HG02798 (cell line): ENCODE measurements around the gene MXI1.
"Not testable (repeated sequence)": the region's sequence is repeated elsewhere in the genome, so short reads cannot be mapped to it uniquely, and the experiment has no call there.

Source experiments
- ATAC-seq: cut with Tn5 transposase; IDR thresholded peaks from one replicate; pipeline ENCODE4 v1.9.1; 2021; ENCODE audit warnings: mild to moderate bottlenecking; ENCODE audit not compliant: unreplicated experiment, poor library complexity

The MXI1 gene

GRCh38 chr10:110306452-110306768 lies 99.0 kb downstream of the MXI1 start:
- no peak for ATAC-seq

- ATAC-seq, result no peak
Measured at GRCh38 chr10:110307805-110308204, 100.4 kb downstream of the MXI1 start.

GRCh38 chr10:110310741-110311140 lies 103.3 kb downstream of the MXI1 start:
- ATAC-seq, result no peak

DNA sequence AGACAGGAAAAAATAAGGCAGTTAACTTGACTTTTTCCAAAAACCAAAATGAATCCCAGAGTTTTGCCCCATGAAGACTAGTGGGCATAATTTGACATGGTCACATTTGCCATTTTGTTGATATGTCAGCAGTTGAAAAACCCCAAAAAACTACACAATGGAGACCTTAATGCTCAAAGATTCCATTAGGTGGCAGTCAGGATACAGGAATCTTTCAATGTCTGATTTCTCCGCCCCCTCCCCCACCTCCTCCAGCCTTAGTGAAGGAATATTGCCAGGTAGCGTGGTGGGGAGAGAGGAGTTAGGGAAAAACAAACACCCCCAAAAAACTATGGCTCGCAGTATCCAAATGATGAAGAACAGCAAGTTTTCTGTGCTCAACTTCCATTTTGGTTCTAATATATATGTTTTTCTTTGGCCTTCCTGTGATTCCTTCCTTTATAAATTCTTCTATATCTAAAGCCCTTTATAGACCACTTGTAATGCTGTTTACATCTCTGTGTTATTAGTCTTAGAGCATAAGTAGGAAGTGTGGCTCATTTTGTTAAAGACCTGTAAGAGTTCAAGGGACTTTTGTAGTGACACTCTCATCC lies 104.0 kb downstream of the MXI1 start:
- no peak for ATAC-seq

DNA sequence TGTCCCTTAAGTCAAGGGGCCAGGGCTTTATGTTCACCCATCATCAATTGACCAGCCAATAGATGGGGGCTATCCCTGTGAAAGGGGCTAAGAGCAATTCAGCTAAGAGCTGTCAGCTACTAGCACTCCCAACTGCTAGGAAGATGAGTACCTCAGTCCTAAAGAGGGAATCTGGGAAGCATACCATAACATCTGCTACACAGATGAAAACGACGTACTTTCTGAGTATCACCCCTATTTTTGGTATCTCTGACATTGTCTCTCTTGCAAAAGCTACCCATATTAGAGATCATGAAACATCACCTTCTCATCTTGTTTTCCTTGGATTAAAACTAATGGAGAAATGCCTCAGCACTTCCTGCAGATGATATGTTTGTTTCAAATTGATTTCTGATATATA lies 104.8 kb downstream of the MXI1 start:
- no peak for ATAC-seq

- no peak for ATAC-seq
Measured at GRCh38 chr10:110313674-110314073, 106.3 kb downstream of the MXI1 start.

DNA sequence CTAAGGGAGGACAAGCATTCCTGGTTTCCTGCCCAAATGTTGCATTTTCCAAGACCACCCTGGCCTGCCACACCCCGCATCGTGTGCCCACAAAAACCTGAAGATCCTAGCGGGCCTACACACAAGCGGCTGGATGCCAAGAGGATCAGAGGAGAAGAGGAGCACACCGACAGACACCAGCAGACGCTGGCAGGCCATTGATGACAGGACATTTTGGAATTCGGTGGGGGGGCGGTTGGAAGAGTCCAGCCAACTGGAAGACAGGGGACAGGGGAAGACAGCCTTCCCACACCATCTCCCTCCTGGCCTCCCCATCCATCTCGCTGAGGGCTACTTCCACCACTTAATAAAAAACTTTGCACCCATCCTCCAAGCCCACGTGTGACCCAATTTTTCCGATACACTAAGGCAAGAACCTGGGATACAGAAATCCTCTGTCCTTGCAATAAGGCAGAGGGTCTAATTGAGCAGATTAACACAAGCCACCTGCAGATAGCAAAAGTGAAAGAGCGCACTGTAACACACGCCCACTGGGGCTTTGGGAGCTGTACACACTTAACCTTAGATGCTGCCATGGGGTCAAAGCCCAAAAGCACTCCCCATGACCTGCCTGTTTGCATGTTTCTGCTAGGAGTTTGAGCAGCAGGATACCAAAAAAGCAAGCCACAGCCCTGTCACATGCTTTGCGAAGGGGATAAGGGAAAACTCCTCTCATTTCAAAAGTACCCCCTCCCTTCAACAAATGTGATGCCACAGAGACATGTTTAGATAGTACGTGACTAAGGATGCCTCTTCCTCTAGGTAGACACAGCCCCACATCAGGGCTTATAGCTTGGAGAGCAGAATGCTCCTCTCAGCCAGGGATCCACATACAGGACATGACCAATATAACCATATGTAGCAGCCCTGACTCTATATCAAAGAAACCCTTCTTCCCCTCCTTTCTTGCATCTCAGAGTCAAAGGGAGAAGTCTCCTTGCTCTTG lies 110.8 kb downstream of the MXI1 start:
- no peak for ATAC-seq

DNA sequence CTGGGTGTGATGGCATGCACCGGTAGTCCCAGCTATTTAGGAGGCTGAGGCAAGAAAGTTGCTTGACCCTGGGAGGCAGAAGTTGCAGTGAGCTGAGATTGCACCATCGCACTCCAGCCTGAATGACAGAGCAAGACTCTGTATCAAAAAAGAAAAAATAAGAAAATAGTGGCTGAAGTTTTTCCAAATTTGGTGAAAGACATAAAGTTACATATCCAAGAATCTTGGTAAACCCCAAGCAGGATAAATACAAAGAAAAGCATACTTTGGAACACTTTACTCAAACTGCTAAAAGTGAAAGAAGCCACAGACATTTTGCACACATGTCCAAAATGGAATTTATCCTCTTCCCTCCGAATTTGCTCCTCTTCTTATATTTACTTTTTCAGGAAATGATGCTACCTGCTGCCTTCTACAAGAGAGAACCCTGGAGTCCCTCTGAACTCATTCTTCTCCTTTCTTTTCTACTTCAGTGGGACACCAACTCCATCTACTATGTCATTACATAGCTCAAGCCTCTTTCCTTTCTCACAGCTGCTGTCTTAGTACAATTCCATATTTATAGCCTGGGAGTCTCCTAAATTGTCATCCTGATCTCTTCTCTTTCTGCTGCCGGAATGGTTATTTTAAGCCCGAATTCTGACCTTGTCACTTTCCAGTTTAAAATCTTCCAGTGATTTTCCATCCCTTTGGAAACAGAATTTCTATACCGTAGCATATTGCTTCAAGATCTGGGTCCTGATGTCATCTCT lies 114.6 kb downstream of the MXI1 start:
- ATAC-seq, result no peak

DNA sequence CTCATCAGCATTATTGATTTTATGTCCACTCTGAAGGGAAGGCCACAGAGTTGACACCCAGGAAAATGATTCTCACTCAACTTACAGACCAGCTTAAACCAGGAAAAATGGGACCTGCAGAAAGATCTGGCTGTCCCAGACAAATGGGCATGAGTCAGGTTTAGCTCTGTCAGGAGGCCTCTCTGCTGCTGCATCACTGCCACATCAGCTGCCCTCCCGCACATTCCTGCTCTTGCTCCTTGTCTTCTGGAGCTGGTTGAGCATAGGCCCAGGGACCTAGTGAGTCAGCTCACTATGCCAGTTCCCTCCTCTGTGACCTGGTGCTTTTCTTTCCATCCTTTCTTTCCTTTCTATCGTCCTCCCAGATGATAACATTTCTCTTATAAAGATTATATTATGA lies 116.1 kb downstream of the MXI1 start:
- no peak for ATAC-seq

GRCh38 chr10:110324201-110324804 lies 116.9 kb downstream of the MXI1 start:
- ATAC-seq, result peak; percentile 67

DNA sequence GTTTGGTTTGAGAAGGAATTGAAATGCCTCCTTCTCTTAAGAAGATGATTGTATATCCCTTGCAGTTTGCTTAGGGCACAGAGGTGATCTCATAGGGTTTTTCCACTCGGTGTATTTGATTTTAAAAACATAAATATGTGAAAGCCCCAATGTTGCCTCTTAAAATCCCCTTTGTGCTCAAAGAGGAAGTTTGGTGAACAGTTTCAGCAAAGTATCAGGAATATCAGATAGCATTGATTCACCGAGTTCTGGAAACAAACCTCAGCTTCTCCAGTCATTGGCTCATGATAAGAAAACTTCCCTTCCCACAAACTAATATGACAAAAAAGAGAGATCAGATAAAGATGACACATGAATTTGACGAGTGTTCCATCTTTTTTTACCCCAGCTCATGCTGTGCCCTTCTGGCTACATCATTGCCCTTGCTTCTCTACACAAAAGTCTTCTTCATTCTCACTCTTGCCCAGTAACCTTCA lies 117.4 kb downstream of the MXI1 start:
- ATAC-seq, result peak; percentile 62

DNA sequence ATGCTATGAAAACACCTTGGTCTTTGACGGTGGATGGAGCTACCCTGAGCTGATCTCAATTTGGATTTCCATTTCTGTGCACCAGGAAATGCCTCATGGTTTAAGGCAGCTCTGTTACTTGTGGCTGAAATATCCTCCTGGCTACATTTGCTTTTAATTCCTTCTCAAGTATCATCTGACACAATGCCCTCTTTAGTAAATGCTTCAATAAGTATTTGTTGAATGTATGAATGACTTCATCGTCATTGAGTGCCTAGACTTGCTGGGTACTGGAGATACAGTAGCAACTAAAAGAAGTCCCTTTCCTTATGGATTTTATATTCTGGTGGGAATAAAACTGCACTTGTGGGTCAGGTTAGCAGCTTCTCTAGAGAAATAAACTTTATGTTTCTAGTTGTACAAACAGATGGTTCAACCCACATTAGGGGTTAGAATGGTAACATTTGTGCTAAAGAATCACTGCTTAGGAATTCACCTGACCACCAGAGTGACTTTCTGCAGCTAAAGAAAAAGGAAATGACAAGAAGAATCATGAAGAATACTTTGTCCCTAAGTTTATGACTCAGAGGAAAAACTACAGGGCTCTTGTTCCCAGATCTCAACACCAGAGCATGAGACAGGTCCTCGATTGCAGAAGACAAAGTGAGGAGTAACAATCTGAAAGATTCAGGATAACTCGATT lies 119.1 kb downstream of the MXI1 start:
- ATAC-seq, result no peak

GRCh38 chr10:110327262-110327914 lies 120.0 kb downstream of the MXI1 start:
- no peak for ATAC-seq

GRCh38 chr10:110330675-110331074 lies 123.3 kb downstream of the MXI1 start:
- no peak for ATAC-seq

DNA sequence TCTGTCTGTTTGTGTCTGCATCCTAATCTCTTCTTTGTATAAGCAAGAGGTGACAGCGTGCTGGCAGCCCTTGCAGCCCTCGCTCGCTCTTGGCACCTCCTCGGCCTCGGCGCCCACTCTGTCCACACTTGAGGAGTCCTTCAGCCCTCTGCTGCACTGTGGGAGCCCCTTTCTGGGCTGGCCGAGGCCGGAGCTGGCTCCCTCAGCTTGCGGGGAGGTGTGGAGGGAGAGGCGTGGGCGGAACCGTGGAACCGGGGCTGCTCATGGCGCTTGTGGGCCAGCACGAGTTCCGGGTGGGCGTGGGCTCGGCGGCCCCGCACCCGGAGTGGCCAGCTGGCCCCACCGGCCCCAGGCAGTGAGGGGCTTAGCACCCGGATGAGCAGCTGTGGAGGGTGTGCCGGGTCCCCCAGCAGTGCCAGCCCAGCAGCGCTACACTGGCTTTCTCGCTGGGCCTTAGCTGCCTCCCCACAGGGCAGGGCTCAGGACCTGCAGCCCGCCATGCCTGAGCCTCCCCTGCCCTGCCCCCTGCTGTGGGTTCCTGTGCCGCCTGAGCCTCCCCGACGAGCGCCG lies 123.9 kb downstream of the MXI1 start:
- ATAC-seq, result not testable (repeated sequence)

DNA sequence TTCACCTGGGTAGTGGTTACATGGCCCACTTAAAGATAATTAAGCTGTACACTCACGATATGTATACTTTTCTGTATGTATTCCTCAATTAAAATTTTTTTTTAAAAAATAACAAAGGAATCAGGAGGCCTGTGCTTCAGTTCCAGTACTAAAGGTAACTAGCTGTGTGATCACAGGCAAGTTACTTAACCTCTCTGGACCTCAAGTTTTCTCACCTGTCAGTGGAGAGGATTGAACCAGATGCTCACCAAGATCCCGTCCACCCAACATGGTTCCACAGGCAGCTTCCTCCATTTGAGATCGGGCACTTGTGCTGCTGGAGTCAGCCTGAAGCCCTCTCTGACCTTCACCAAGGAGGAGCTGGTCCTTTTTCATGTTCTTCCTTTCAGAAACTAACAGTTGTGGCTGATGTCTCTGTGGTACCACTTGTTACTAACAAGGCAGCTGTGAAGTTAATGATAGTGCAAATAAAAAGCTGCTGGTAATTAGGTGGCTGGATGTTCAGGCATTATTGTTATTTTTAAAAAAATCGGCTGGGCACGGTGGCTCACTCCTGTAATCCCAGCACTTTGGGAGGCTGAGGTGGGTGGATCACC lies 126.8 kb downstream of the MXI1 start:
- ATAC-seq, result no peak

DNA sequence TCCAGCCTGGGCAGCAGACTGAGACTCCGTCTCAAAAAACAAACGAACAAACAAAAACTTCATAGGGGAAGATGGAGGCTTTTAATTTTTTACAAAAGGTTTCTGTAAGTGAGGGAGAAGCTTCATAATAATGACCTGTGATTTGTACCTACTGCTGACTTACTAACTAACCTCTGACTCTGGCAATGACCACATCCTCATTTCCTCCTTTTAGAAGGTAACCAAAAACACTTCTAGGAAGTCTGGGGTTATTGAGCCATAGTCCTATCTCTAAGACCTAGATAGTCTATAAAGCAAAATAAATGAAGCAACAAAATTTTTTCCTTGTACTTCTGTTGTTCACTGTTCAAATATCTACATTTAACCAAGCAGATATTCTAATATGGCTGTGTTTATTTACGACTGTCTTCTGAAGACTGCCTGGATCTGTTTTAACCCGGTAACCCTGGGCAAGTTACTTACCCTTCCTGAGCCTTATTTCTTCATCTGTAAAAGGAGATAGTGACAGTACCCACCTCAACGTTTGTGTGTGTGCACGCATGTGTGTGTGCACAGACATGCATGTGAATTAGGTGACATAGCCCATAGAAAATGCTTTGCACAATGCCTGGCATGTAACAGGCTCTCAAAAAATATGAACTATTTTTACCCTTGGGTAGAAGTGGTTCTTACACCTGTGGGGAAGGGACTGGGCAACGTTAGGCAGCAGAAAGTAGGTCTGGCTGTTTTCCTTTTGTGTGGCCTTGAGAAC lies 128.1 kb downstream of the MXI1 start:
- no peak for ATAC-seq

DNA sequence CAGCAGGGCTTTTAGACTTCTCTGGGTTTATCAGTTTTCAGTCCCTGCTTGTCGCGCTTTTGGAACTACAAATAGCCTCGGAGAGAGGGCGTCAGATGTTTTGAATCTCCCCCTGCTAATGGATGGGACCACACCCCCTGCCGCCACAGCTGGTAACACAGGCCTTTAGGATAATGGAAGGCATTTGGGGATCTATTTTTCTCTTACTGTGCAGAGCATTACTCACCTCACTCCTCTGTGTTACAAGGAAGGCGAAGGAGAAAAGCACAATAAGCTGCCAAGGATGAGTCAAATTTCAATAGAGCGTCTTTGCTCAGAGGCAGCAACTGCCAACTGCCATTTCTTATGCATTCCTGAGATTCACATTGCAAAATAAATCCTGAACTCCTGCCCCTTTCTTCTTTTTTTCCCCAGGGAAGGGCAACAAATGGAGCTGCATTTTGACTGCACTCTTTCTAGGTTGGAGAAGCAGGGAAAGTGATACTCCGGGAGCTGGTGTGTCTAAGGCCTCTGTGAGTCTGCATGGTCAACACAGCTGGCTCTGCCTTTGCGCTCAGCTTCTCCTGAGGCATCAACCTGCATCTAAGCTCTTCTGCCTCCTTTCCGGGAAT lies 128.8 kb downstream of the MXI1 start:
- no peak for ATAC-seq
